Mesenchymal stem cell (in vitro differentiated cells and primary cell): ENCODE results near the gene PARD3.

ENCODE experiments used
- DNase-seq: peaks from one replicate; pipeline ENCODE4 v3.0.0-alpha.2; 2013
- H2AFZ ChIP-seq: one replicate; pipeline ENCODE4 v1.6.1; 2013; ENCODE audit warnings: low read depth, mild to moderate bottlenecking, control low read depth, inconsistent platforms, low read length, moderate library complexity
- H2AK5ac ChIP-seq: 2 replicates; pipeline ENCODE4 v1.6.1; 2013; ENCODE audit warnings: low read length, moderate library complexity, mild to moderate bottlenecking, inconsistent platforms; ENCODE audit not compliant: severe bottlenecking
- H2BK120ac ChIP-seq: one replicate; pipeline ENCODE4 v1.6.1; 2013; ENCODE audit warnings: low read depth, mild to moderate bottlenecking, inconsistent platforms, low read length, moderate library complexity
- H2BK12ac ChIP-seq, 2 experiments: one replicate each; pipeline ENCODE4 v1.6.1; 2013; ENCODE audit warnings: inconsistent platforms in 2 of 2, low read length in 2 of 2, mild to moderate bottlenecking in 2 of 2, moderate library complexity in 2 of 2, control low read depth in 1 of 2
- H2BK15ac ChIP-seq: one replicate; pipeline ENCODE4 v1.6.1; 2013; ENCODE audit warnings: mild to moderate bottlenecking, low read depth, inconsistent platforms; ENCODE audit not compliant: poor library complexity, severe bottlenecking
- H2BK5ac ChIP-seq: 2 replicates; pipeline ENCODE4 v1.6.1; 2013; ENCODE audit warnings: low read depth, mild to moderate bottlenecking, low read length, control low read depth, inconsistent platforms; ENCODE audit not compliant: poor library complexity, severe bottlenecking
- H3K14ac ChIP-seq, 2 experiments: one replicate each; pipeline ENCODE4 v1.6.1; 2013; ENCODE audit warnings: inconsistent platforms in 2 of 2, low read length in 2 of 2, control low read depth in 1 of 2, mild to moderate bottlenecking in 1 of 2, moderate library complexity in 1 of 2
- H3K18ac ChIP-seq, 2 experiments: one replicate each; pipeline ENCODE4 v1.6.1; 2013; ENCODE audit warnings: inconsistent platforms in 2 of 2, low read length in 2 of 2, control low read depth in 1 of 2, low read depth in 1 of 2, mild to moderate bottlenecking in 1 of 2
- H3K23ac ChIP-seq, 2 experiments: one replicate each; pipeline ENCODE4 v1.6.1; 2013; ENCODE audit warnings: inconsistent platforms in 2 of 2, low read length in 2 of 2, mild to moderate bottlenecking in 2 of 2, moderate library complexity in 2 of 2, control low read depth in 1 of 2
- H3K27ac ChIP-seq: 2 replicates; pipeline ENCODE4 v1.5.1; 2013; ENCODE audit warnings: mild to moderate bottlenecking, moderate library complexity, low read length, control low read depth, inconsistent platforms; ENCODE audit not compliant: poor library complexity, severe bottlenecking
- H3K27me3 ChIP-seq, 2 experiments: 2 replicates each; pipeline versions ENCODE4 v1.6.1 to v1.7.0; 2013; ENCODE audit warnings: low read length in 2 of 2, mild to moderate bottlenecking in 2 of 2, moderate library complexity in 2 of 2, control low read depth in 1 of 2, inconsistent platforms in 1 of 2; ENCODE audit not compliant: control insufficient read depth in 1 of 2, insufficient read depth in 1 of 2
- H3K36me3 ChIP-seq, 2 experiments: 2 replicates each; pipeline versions ENCODE4 v1.6.1 to v1.7.0; 2013; ENCODE audit warnings: low read length in 2 of 2, control low read depth in 1 of 2, inconsistent platforms in 1 of 2, low read depth in 1 of 2, mild to moderate bottlenecking in 1 of 2; ENCODE audit not compliant: insufficient read depth in 2 of 2, control insufficient read depth in 1 of 2
- H3K4ac ChIP-seq, 2 experiments: one replicate each; pipeline ENCODE4 v1.6.1; 2013; ENCODE audit warnings: inconsistent platforms in 2 of 2, low read length in 2 of 2, mild to moderate bottlenecking in 2 of 2, moderate library complexity in 2 of 2, control low read depth in 1 of 2, low read depth in 1 of 2
- H3K4me1 ChIP-seq: 2 replicates; pipeline ENCODE4 v1.6.1; 2013; ENCODE audit warnings: low read depth, low read length, control low read depth; ENCODE audit not compliant: control insufficient read depth, insufficient read depth
- H3K4me2 ChIP-seq: 2 replicates; pipeline ENCODE4 v1.6.1; 2013; ENCODE audit warnings: low read length, mild to moderate bottlenecking, inconsistent platforms; ENCODE audit not compliant: poor library complexity, severe bottlenecking
- H3K4me3 ChIP-seq, 2 experiments: 2 replicates each; pipeline versions ENCODE4 v1.5.1 to v1.7.0; 2013; ENCODE audit warnings: low read length in 2 of 2, mild to moderate bottlenecking in 2 of 2, control low read depth in 1 of 2, low read depth in 1 of 2; ENCODE audit not compliant: insufficient read depth in 1 of 2
- H3K79me1 ChIP-seq: replicated peaks from 2 replicates; pipeline ENCODE4 v1.6.1; 2013; ENCODE audit warnings: mild to moderate bottlenecking, control low read depth, low read length, inconsistent platforms; ENCODE audit not compliant: poor library complexity, severe bottlenecking
- H3K9ac ChIP-seq: 2 replicates; pipeline ENCODE4 v1.7.0; 2013; ENCODE audit warnings: mild to moderate bottlenecking, low read length, moderate library complexity
- H3K9me3 ChIP-seq: 2 replicates; pipeline ENCODE4 v1.7.0; 2013; ENCODE audit warnings: mild to moderate bottlenecking, low read length; ENCODE audit not compliant: control insufficient read depth
- H4K8ac ChIP-seq: one replicate; pipeline ENCODE4 v1.6.1; 2013; ENCODE audit warnings: inconsistent platforms, mild to moderate bottlenecking, low read length, moderate library complexity
- H4K91ac ChIP-seq: one replicate; pipeline ENCODE4 v1.6.1; 2013; ENCODE audit warnings: mild to moderate bottlenecking, low read length, inconsistent platforms
- WGBS: methylation state at CpG from one replicate; pipeline ENCODE4 v1.1.7; 2013; ENCODE audit warnings: mixed read lengths; 5-methylcytosine and 5-hydroxymethylcytosine counted together

Gene PARD3

DNA sequence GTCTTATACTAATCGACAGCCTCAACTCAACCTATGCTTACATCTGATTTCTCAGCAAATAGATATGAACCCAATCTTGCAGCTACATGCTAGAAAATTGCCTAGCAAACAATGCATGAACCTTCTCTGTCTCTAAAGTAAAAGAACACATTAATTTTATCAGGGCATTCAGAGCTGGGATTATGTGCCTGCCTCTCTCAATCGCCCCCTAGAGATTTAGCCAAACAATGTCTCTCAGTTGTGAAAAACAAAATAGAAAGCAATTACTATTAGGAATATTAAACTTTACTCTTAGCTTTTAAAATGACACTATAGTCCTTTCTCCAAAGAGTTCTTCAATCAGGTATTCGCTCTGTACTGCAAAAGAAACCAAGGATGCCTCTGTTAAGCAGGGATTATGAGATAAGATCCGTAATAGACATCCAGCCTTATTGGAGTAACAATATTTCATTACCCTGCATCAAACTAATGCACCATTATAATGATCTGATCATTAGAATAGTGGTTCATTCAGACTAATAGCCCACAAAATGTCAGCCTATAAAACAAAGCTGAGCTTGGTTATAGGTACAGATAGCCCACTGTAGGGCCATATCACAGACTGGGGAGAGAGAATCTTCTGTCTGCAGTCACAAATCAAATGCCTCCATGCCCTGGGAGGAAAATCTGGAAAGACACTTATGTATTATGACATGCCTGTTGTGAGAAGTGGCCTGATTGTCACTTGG, 736.9 kb downstream of the PARD3 start:
- H3K18ac ChIP-seq, result no peak overlapping the region
- H2BK5ac ChIP-seq, result no peak overlapping the region
- WGBS, result 92% methylated on average over 2 of the region's 4 CpGs

DNA sequence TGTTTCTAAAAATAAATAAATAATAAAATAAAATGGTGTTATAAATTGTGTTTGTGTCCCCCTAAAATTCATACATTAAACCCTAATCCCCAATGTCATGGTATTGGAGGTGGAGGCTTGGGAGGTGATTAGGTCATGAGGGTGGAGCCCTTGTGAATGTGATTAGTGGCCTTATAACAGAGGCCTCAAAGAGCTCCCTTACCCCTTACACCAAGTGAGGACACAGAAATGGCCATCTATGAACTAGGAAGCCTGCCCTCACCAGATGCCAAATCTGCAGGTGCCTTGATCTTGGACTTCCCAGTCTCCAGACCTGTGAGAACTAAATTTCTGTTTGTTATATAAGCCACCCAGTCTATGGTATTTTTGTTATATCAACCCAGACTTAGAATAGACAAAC, 738.7 kb downstream of the PARD3 start:
- Histone ChIP-seq H2BK15ac (no peak overlapping the region), H3K36me3 (no peaks in the 10 kb centered on the region), H2AK5ac (no peak overlapping the region)

More for the DNA sequence above, 736.9 kb downstream of the PARD3 start:
- H3K14ac ChIP-seq, result no peak overlapping the region
- no peaks in the 10 kb centered on the region for H3K36me3 ChIP-seq
- H2AK5ac ChIP-seq, result no peak overlapping the region
- H3K27me3 ChIP-seq, result no peaks in the 10 kb centered on the region
- H3K23ac ChIP-seq, result no peak overlapping the region
- no peak overlapping the region for H2BK15ac ChIP-seq
- H3K4me3 ChIP-seq, result no peak overlapping the region
- H3K4ac ChIP-seq, result no peak overlapping the region
- H2BK120ac ChIP-seq, result no peak overlapping the region
- H3K4me1 ChIP-seq, result no peaks in the 10 kb centered on the region
- no peak overlapping the region for H4K91ac ChIP-seq
- peak overlapping the region; percentile 87 for H3K9ac ChIP-seq
- no peak overlapping the region for H2AFZ ChIP-seq
- H3K79me1 ChIP-seq, result no peaks in the 10 kb centered on the region
- DNase-seq, result no peak
- H3K9me3 ChIP-seq, result no peaks in the 10 kb centered on the region
- no peak overlapping the region for H3K4me2 ChIP-seq
- no peak overlapping the region for H3K27ac ChIP-seq
- H2BK12ac ChIP-seq, result no peak overlapping the region
- H4K8ac ChIP-seq, result no peak overlapping the region

DNA sequence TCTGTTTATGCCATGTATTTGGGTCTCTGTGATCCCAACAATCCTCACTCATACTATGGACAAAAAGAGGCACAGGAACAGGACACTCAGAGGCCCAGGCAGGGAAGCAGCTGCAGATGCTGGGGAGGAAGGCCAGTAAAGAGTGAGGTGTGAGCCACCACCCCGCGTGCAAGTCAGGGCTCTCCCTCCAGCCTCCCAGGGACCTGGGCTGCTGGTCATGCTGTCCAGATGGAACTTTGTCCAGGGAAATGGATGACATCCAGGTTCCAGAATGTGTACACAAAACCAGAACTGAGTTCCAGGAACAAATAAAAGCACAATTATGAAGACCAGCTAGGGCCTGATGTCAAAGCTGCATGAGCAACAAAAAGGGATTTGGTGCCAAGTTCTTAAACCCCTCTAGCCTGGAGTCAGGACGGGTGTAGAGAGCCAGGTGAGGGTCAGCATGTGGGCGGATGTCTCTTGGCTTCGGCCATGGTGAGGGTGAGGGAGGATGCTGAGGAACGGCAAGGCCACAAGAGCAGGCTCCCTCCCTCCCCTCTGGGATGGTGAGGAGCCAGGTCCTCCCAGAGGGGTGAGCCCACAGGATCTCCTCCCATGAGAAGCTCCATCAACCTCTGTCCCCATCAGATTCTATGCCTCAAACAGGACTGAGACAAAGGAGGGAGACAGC, 739.7 kb downstream of the PARD3 start:
- WGBS, result 87% methylated on average over 6 of the region's 6 CpGs
- Histone ChIP-seq H3K9me3 (peaks cover 3% of the 10 kb centered on the region), H3K23ac (no peak overlapping the region), H2BK120ac (no peak overlapping the region), H3K27me3 (no peaks in the 10 kb centered on the region), H2AFZ (no peak overlapping the region), H2BK5ac (no peak overlapping the region), H3K4me2 (no peak overlapping the region), H3K9ac (no peak overlapping the region), H2AK5ac (no peak overlapping the region), H3K79me1 (no peaks in the 10 kb centered on the region), H2BK15ac (no peak overlapping the region), H4K8ac (no peak overlapping the region), H3K14ac (no peak overlapping the region), H3K4me3 (no peak overlapping the region), H3K18ac (no peak overlapping the region), H2BK12ac (no peak overlapping the region), H3K4ac (no peak overlapping the region), H4K91ac (no peak overlapping the region), H3K27ac (no peak overlapping the region), H3K4me1 (no peaks in the 10 kb centered on the region), H3K36me3 (no peaks in the 10 kb centered on the region)
- DNase-seq, result no peak

More for the DNA sequence above, 738.7 kb downstream of the PARD3 start:
- H3K79me1 ChIP-seq, result no peaks in the 10 kb centered on the region
- H3K27ac ChIP-seq, result no peak overlapping the region
- H3K4me1 ChIP-seq, result no peaks in the 10 kb centered on the region
- no peak overlapping the region for H3K4me2 ChIP-seq
- H3K9ac ChIP-seq, result no peak overlapping the region
- no peak overlapping the region for H3K14ac ChIP-seq
- no peak overlapping the region for H3K4ac ChIP-seq
- no peak overlapping the region for H4K91ac ChIP-seq
- no peak overlapping the region for H3K18ac ChIP-seq
- DNase-seq, result no peak
- no peak overlapping the region for H2BK12ac ChIP-seq
- peaks cover 3% of the 10 kb centered on the region for H3K9me3 ChIP-seq
- no peak overlapping the region for H3K23ac ChIP-seq
- no peak overlapping the region for H2BK5ac ChIP-seq
- H3K27me3 ChIP-seq, result no peaks in the 10 kb centered on the region
- H3K4me3 ChIP-seq, result no peak overlapping the region
- H4K8ac ChIP-seq, result no peak overlapping the region
- H2BK120ac ChIP-seq, result no peak overlapping the region
- H2AFZ ChIP-seq, result no peak overlapping the region

DNA sequence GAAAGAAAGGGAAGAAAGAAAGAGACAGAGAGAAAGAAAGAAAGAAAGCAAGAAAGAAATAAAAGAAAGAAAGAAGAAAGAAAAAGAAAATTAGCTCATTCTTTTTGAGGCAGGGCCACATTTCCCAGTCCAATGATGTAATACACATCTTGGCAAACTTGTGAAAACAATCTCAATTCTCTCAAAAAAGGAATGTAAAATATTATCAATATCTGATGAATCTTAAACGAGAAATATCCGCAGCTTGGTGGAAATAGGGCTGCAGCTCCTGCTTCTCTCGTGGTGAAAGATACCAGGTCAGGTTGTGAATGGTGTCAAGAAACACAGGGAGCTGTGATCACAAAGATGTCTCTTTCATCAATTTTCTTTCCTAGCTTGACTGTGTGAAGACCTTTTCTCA, 741.0 kb downstream of the PARD3 start:
- no peak overlapping the region for H3K9ac ChIP-seq
- no peaks in the 10 kb centered on the region for H3K27me3 ChIP-seq
- H3K4me2 ChIP-seq, result no peak overlapping the region
- WGBS, result 95% methylated on average over 3 of the region's 3 CpGs
- no peak overlapping the region for H2AK5ac ChIP-seq
- no peak overlapping the region for H4K8ac ChIP-seq
- H3K4ac ChIP-seq, result no peak overlapping the region
- H3K18ac ChIP-seq, result no peak overlapping the region
- no peak overlapping the region for H2BK15ac ChIP-seq
- no peaks in the 10 kb centered on the region for H3K36me3 ChIP-seq
- H3K79me1 ChIP-seq, result no peaks in the 10 kb centered on the region
- no peak overlapping the region for H2BK5ac ChIP-seq
- peaks cover 3% of the 10 kb centered on the region for H3K9me3 ChIP-seq
- no peak for DNase-seq
- H3K14ac ChIP-seq, result no peak overlapping the region
- H3K27ac ChIP-seq, result no peak overlapping the region
- no peak overlapping the region for H2BK12ac ChIP-seq
- H3K4me1 ChIP-seq, result no peaks in the 10 kb centered on the region
- H4K91ac ChIP-seq, result no peak overlapping the region
- no peak overlapping the region for H2AFZ ChIP-seq
- no peak overlapping the region for H2BK120ac ChIP-seq
- no peak overlapping the region for H3K4me3 ChIP-seq
- H3K23ac ChIP-seq, result no peak overlapping the region
